HCT116 (cell line): Measurements from ENCODE around the gene TMEM45A. TPM values are rescaled to one million over a fixed set of nuclear protein-coding genes. Genes with fewer than 3 reads are reported as not detected.

Source experiments
- ATAC-seq: fragments of 200-7000 bp; cut with Tn5 transposase; 2 replicates; pipeline ENCODE4 v1.9.1; 2020; ENCODE audit warnings: mild to moderate bottlenecking, moderate library complexity
- BruUV-seq: library from RNA; stranded (reverse); fragments of 400-500 nt; replicated peaks from 2 replicates; lab custom pipeline; 2021; lab: Mats Ljungman, UMichigan
- CTCF ChIA-PET: fragments of 300-600 bp; sonication (Branson Sonifier 250); formaldehyde crosslinking; loops from one replicate; lab custom pipeline; 2021; ENCODE audit warnings: antibody characterized with exemption; lab: Charles Lee
- POLR2A ChIA-PET: fragments of 300-600, 350-600 bp; sonication (Branson Sonifier 250); formaldehyde crosslinking; loops from one replicate; lab custom pipeline; 2021; ENCODE audit warnings: antibody characterized with exemption; lab: Charles Lee
- RAD21 ChIA-PET, 2 experiments: fragments of 300-600 bp; sonication (Branson Sonifier 250); formaldehyde crosslinking; loops; one replicate each; lab custom pipeline; 2023; ENCODE audit warnings: low total read pairs in 2 of 2; ENCODE audit not compliant: uncharacterized antibody in 2 of 2, unreplicated experiment in 2 of 2, low non-redundant PET in 1 of 2; lab: Charles Lee
- DNase-seq: peaks from one replicate; pipeline ENCODE4 v3.0.0-alpha.2; 2010; ENCODE audit warnings: low read depth, low spot score
- H2AFZ ChIP-seq: fragments of 200-600 bp; shearing (Covaris generic), sonication (generic); 2 replicates; pipeline ENCODE4 v1.6.1; 2017; ENCODE audit warnings: low read depth, mixed run types, mixed read lengths, antibody characterized with exemption, low read length; ENCODE audit not compliant: poor library complexity, severe bottlenecking
- H3K27ac ChIP-seq: 2 replicates; pipeline ENCODE4 v1.5.1; 2012; ENCODE audit warnings: low read depth, low read length
- H3K27me3 ChIP-seq: fragments of 200-600 bp; sonication (generic); 2 replicates; pipeline ENCODE4 v1.6.1; 2016; ENCODE audit warnings: mixed run types, low read length, mixed read lengths; ENCODE audit not compliant: insufficient read depth
- H3K36me3 ChIP-seq, 2 experiments: fragments of 200-500 bp in 1 of 2; fragments of 200-600 bp in 1 of 2; sonication (Bioruptor generic) in 1 of 2; sonication (generic) in 1 of 2; 2 replicates each; pipeline versions ENCODE4 v1.5.1 to v1.6.1; 2014 to 2016; ENCODE audit warnings: low read length in 2 of 2, inconsistent platforms in 1 of 2, mixed read lengths in 1 of 2, mixed run types in 1 of 2; ENCODE audit not compliant: insufficient read depth in 2 of 2, control insufficient read depth in 1 of 2
- H3K4me1 ChIP-seq, 2 experiments: fragments of 200-600 bp in 1 of 2; sonication (generic) in 1 of 2; 2 replicates each; pipeline versions ENCODE4 v1.5.1 to v1.6.1; 2012 to 2017; ENCODE audit warnings: low read length in 2 of 2, inconsistent platforms in 1 of 2, mild to moderate bottlenecking in 1 of 2, mixed read lengths in 1 of 2, mixed run types in 1 of 2, moderate library complexity in 1 of 2; ENCODE audit not compliant: insufficient read depth in 2 of 2, control insufficient read depth in 1 of 2
- H3K4me2 ChIP-seq: fragments of 200-600 bp; sonication (generic); 2 replicates; pipeline ENCODE4 v1.6.1; 2017; ENCODE audit warnings: mixed run types, low read length, mixed read lengths
- H3K4me3 ChIP-seq, 2 experiments: fragments of 200-600 bp in 1 of 2; sonication (generic) in 1 of 2; replicated peaks in 1 of 2; 2 replicates each; pipeline ENCODE4 v1.5.1; 2011 to 2016; ENCODE audit warnings: low read length in 2 of 2, control low read depth in 1 of 2, low read depth in 1 of 2, mild to moderate bottlenecking in 1 of 2, mixed read lengths in 1 of 2, mixed run types in 1 of 2
- H3K79me2 ChIP-seq: fragments of 200-600 bp; sonication (generic); 2 replicates; pipeline ENCODE4 v1.6.1; 2017; ENCODE audit warnings: mild to moderate bottlenecking, mixed run types, low read length, moderate library complexity, mixed read lengths; ENCODE audit not compliant: insufficient read depth
- H3K9ac ChIP-seq: fragments of 200-600 bp; sonication (generic); 2 replicates; pipeline ENCODE4 v1.6.1; 2016; ENCODE audit warnings: low read length, mixed read lengths
- H3K9me2 ChIP-seq: fragments of 200-600 bp; sonication (generic), shearing (Covaris generic); 2 replicates; pipeline ENCODE4 v1.6.1; 2017; ENCODE audit warnings: mixed run types, mild to moderate bottlenecking, moderate library complexity; ENCODE audit not compliant: insufficient read depth
- H3K9me3 ChIP-seq, 2 experiments: fragments of 200-500 bp in 1 of 2; fragments of 200-600 bp in 1 of 2; sonication (Bioruptor generic) in 1 of 2; sonication (generic) in 1 of 2; 2 replicates each; pipeline ENCODE4 v1.6.1; 2014 to 2017; ENCODE audit warnings: low read length in 2 of 2, mixed read lengths in 2 of 2, inconsistent platforms in 1 of 2, low read depth in 1 of 2, mild to moderate bottlenecking in 1 of 2, mixed run types in 1 of 2, moderate library complexity in 1 of 2; ENCODE audit not compliant: control insufficient read depth in 1 of 2, insufficient read depth in 1 of 2
- H4K20me1 ChIP-seq: fragments of 200-600 bp; sonication (generic), shearing (Covaris generic); 2 replicates; pipeline ENCODE4 v1.6.1; 2017; ENCODE audit warnings: mixed run types, mild to moderate bottlenecking, moderate library complexity; ENCODE audit not compliant: insufficient read depth
- ATF3 ChIP-seq: IDR thresholded peaks from 2 replicates; pipeline ENCODE4 v1.6.1; 2012
- CBX3 ChIP-seq: IDR thresholded peaks from 2 replicates; pipeline ENCODE4 v1.6.1; 2012; ENCODE audit warnings: low read depth
- CEBPB ChIP-seq: IDR thresholded peaks from 2 replicates; pipeline ENCODE4 v1.6.1; 2012; ENCODE audit warnings: low read depth
- EGR1 ChIP-seq: IDR thresholded peaks from 2 replicates; pipeline ENCODE4 v1.6.1; 2012; ENCODE audit warnings: low read depth
- EZH2phosphoT487 ChIP-seq: fragments of 200-600 bp; IDR thresholded peaks from 2 replicates; pipeline ENCODE4 v1.6.1; 2018; ENCODE audit warnings: antibody characterized with exemption, borderline replicate concordance
- POLR2AphosphoS5 ChIP-seq: IDR thresholded peaks from 2 replicates; pipeline ENCODE4 v1.6.1; 2011; ENCODE audit warnings: mild to moderate bottlenecking, low read depth, low read length, moderate library complexity
- YY1 ChIP-seq: IDR thresholded peaks from 2 replicates; pipeline ENCODE4 v1.6.1; 2011; ENCODE audit warnings: low read length, low read depth, moderate library complexity, mild to moderate bottlenecking; ENCODE audit not compliant: insufficient replicate concordance; ENCODE audit errors: extremely low read depth
- intact Hi-C: fragments of 100-400 bp; cut with micrococcal nuclease; formaldehyde crosslinking; loops from 2 replicates; pipeline ENCODE4 v1.10.0; 2022
- total RNA-seq: library from RNA; stranded (reverse); gene quantifications from one replicate; pipeline ENCODE4 v1.2.1, GENCODE V29; 2021; ENCODE audit not compliant: unreplicated experiment
- TF ChIP-seq, protein P1 (sequence below): IDR thresholded peaks from 2 replicates; pipeline ENCODE4 v1.6.1; 2012; ENCODE audit warnings: low read depth

The TMEM45A gene
- total RNA-seq, 1 experiment from 2014 or later: 5.0 TPM

GRCh38 chr3:100574536-100574935 lies 82.1 kb downstream of the TMEM45A start:
- H3K27me3 ChIP-seq: no peaks in the 10 kb centered on the region
- no peak overlapping the region for H3K9ac ChIP-seq
- RAD21 ChIA-PET: no interaction called here
- no peak overlapping the region for H2AFZ ChIP-seq
- H3K9me3 ChIP-seq: no peaks in the 10 kb centered on the region
- H3K79me2 ChIP-seq: no peaks in the 10 kb centered on the region
- no peak overlapping the region for H3K4me2 ChIP-seq
- no peak for DNase-seq
- intact Hi-C loops: no loop called here
- no peak overlapping the region for H3K4me3 ChIP-seq
- no peaks in the 10 kb centered on the region for H3K36me3 ChIP-seq
- no peaks in the 10 kb centered on the region for H3K9me2 ChIP-seq
- ATAC-seq: no peak
- no peaks in the 10 kb centered on the region for H4K20me1 ChIP-seq
- H3K4me1 ChIP-seq: no peaks in the 10 kb centered on the region
- BruUV-seq: no TSS peak
- CTCF ChIA-PET: no interaction called here
- POLR2A ChIA-PET: no interaction called here
- TF ChIP-seq ATF3: no peak
- TF ChIP-seq, protein P1, sequence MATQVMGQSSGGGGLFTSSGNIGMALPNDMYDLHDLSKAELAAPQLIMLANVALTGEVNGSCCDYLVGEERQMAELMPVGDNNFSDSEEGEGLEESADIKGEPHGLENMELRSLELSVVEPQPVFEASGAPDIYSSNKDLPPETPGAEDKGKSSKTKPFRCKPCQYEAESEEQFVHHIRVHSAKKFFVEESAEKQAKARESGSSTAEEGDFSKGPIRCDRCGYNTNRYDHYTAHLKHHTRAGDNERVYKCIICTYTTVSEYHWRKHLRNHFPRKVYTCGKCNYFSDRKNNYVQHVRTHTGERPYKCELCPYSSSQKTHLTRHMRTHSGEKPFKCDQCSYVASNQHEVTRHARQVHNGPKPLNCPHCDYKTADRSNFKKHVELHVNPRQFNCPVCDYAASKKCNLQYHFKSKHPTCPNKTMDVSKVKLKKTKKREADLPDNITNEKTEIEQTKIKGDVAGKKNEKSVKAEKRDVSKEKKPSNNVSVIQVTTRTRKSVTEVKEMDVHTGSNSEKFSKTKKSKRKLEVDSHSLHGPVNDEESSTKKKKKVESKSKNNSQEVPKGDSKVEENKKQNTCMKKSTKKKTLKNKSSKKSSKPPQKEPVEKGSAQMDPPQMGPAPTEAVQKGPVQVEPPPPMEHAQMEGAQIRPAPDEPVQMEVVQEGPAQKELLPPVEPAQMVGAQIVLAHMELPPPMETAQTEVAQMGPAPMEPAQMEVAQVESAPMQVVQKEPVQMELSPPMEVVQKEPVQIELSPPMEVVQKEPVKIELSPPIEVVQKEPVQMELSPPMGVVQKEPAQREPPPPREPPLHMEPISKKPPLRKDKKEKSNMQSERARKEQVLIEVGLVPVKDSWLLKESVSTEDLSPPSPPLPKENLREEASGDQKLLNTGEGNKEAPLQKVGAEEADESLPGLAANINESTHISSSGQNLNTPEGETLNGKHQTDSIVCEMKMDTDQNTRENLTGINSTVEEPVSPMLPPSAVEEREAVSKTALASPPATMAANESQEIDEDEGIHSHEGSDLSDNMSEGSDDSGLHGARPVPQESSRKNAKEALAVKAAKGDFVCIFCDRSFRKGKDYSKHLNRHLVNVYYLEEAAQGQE: no peak
- TF ChIP-seq CBX3: no peak
- TF ChIP-seq YY1: no peak
- TF ChIP-seq POLR2AphosphoS5: no peak
- no peak for TF ChIP-seq CEBPB
- TF ChIP-seq EGR1: no peak
- no peak for TF ChIP-seq EZH2phosphoT487
- no peak overlapping the region for H3K27ac ChIP-seq
